Measurements from ENCODE around the gene SSNA1. TPM values are rescaled to one million over a fixed set of nuclear protein-coding genes. Genes with fewer than 3 reads are reported as not detected.
A peak's percentile ranks its signal among the peaks of the same experiment; 100 is the strongest.

The SSNA1 gene
- polyA plus RNA-seq, 1 donor from 2014 or later: 170 TPM

DNA sequence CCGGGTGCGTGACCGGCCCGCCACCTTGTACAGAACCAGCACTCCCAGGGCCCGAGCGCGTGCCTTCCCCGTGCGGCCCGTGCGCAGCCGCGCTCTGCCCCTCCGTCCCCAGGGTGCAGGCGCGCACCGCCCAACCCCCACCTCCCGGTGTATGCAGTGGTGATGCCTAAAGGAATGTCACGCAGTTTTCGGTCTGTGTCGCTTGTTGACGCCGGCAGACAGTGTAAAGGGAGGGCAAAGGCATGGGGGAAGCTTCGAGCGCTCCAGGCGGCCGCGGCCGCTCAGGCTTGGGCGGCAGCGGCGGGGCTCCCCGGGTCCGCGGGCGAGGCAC, 19.9 kb upstream of the SSNA1 start:
- peaks cover 47% of the 10 kb centered on the region for H3K27me3 ChIP-seq (ENCODE audit: insufficient read depth, low read depth, low read length)
- no peaks in the 10 kb centered on the region for H3F3A ChIP-seq (ENCODE audit: insufficient read depth, low read length, poor library complexity, severe bottlenecking)
- H3K4me2 ChIP-seq (ENCODE audit: low read length): no peak overlapping the region
- no peaks in the 10 kb centered on the region for H3K9me3 ChIP-seq (ENCODE audit: low read length)
- no peaks in the 10 kb centered on the region for H3K36me3 ChIP-seq (ENCODE audit: insufficient read depth, low read length)
- H3K4me3 ChIP-seq (ENCODE audit: low read length): peak overlapping the region; percentile 78
- peak overlapping the region; percentile 71 for H3K27ac ChIP-seq (ENCODE audit: low read length)
- no peaks in the 10 kb centered on the region for H3K9me2 ChIP-seq (ENCODE audit: insufficient read depth, low read length)
- H2AFZ ChIP-seq (ENCODE audit: low read depth, low read length): no peak overlapping the region
- peak overlapping the region; percentile 82 for H3K9ac ChIP-seq (ENCODE audit: low read length)
- no peaks in the 10 kb centered on the region for H4K20me1 ChIP-seq (ENCODE audit: insufficient read depth)
- TF ChIP-seq EP300 (conservative IDR thresholded peaks at IDR 0.05; ENCODE audit: poor library complexity, severe bottlenecking): no peak
- TF ChIP-seq SMC3 (conservative IDR thresholded peaks at IDR 0.05; ENCODE audit: poor library complexity): no peak
- no peak for TF ChIP-seq TAF1 (IDR thresholded peaks at IDR 0.05; ENCODE audit: low read depth)
- TF ChIP-seq MXI1 (conservative IDR thresholded peaks at IDR 0.05; ENCODE audit: poor library complexity, severe bottlenecking): no peak
- TF ChIP-seq, protein P1, sequence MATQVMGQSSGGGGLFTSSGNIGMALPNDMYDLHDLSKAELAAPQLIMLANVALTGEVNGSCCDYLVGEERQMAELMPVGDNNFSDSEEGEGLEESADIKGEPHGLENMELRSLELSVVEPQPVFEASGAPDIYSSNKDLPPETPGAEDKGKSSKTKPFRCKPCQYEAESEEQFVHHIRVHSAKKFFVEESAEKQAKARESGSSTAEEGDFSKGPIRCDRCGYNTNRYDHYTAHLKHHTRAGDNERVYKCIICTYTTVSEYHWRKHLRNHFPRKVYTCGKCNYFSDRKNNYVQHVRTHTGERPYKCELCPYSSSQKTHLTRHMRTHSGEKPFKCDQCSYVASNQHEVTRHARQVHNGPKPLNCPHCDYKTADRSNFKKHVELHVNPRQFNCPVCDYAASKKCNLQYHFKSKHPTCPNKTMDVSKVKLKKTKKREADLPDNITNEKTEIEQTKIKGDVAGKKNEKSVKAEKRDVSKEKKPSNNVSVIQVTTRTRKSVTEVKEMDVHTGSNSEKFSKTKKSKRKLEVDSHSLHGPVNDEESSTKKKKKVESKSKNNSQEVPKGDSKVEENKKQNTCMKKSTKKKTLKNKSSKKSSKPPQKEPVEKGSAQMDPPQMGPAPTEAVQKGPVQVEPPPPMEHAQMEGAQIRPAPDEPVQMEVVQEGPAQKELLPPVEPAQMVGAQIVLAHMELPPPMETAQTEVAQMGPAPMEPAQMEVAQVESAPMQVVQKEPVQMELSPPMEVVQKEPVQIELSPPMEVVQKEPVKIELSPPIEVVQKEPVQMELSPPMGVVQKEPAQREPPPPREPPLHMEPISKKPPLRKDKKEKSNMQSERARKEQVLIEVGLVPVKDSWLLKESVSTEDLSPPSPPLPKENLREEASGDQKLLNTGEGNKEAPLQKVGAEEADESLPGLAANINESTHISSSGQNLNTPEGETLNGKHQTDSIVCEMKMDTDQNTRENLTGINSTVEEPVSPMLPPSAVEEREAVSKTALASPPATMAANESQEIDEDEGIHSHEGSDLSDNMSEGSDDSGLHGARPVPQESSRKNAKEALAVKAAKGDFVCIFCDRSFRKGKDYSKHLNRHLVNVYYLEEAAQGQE (IDR thresholded peaks at IDR 0.05; ENCODE audit: borderline replicate concordance): no peak
- TF ChIP-seq, protein P2, sequence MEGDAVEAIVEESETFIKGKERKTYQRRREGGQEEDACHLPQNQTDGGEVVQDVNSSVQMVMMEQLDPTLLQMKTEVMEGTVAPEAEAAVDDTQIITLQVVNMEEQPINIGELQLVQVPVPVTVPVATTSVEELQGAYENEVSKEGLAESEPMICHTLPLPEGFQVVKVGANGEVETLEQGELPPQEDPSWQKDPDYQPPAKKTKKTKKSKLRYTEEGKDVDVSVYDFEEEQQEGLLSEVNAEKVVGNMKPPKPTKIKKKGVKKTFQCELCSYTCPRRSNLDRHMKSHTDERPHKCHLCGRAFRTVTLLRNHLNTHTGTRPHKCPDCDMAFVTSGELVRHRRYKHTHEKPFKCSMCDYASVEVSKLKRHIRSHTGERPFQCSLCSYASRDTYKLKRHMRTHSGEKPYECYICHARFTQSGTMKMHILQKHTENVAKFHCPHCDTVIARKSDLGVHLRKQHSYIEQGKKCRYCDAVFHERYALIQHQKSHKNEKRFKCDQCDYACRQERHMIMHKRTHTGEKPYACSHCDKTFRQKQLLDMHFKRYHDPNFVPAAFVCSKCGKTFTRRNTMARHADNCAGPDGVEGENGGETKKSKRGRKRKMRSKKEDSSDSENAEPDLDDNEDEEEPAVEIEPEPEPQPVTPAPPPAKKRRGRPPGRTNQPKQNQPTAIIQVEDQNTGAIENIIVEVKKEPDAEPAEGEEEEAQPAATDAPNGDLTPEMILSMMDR (IDR thresholded peaks at IDR 0.05; ENCODE audit: poor library complexity, severe bottlenecking): no peak
- no peak for TF ChIP-seq POLR2AphosphoS5 (IDR thresholded peaks at IDR 0.05)
- no peak for TF ChIP-seq EZH2 (IDR thresholded peaks at IDR 0.05; ENCODE audit: borderline replicate concordance, insufficient read depth, low read length, poor library complexity, severe bottlenecking)
- no peak for TF ChIP-seq RAD21 (conservative IDR thresholded peaks at IDR 0.05)
- H3K79me2 ChIP-seq (replicated peaks; ENCODE audit: insufficient read depth, low read length): no peaks in the 10 kb centered on the region

DNA sequence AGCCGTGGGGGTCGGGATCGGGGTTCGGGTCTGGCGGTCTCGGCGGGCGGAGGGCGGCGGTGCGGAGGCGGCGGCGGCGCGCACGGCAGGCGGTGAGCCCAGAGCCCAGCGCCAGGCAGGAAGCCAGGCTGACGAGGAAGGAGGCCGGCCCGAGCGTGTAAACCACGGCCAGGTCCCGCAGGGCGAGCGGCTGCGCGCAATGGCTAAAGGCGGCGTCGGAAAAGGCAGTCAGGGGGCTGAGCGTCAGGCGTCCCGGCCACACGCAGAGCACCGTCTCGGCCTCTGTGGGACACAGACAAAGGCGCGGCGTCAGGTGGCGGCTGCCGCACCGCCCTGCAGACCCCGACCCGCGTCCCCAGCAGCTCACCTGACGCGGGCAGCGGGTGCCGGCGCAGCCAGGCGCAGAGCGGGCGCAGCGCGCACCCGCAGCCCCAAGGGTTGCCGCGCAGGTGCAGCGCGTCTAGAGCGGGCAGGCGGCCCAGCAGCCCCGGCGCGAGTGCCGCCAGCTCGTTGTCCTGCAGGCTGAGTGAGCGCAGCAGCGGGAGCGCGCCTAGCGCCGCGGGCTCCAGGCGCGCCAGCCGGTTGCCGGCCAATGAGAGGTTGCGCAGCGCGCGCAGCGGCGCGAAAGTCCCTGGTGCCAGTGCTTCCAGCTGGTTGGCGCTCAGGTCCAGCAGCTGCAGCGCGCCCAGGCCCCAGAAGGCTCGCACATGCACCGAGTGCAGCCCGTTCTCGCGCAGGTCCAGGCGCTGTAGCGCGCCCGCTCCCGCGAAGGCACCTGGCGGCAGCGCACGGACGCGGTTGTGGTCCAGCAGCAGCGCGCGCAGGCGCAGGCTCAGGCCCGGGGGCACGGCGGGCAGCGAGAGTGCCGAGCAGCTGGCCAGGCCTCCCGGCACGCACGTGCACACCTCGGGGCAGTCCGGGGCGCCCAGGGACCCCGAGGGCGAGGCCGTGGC, 19.3 kb upstream of the SSNA1 start:
- Histone ChIP-seq H3K9me3 (ENCODE audit: low read length) (no peaks in the 10 kb centered on the region), H3K27me3 (ENCODE audit: insufficient read depth, low read depth, low read length) (peaks cover 41% of the 10 kb centered on the region), H2AFZ (ENCODE audit: low read depth, low read length) (peak overlapping the region; percentile 32), H3K79me2 (replicated peaks; ENCODE audit: insufficient read depth, low read length) (no peaks in the 10 kb centered on the region), H3K27ac (ENCODE audit: low read length) (peak overlapping the region; percentile 71), H3K36me3 (ENCODE audit: insufficient read depth, low read length) (no peaks in the 10 kb centered on the region), H3F3A (ENCODE audit: insufficient read depth, low read length, poor library complexity, severe bottlenecking) (no peaks in the 10 kb centered on the region), H3K9ac (ENCODE audit: low read length) (peak overlapping the region; percentile 82), H3K9me2 (ENCODE audit: insufficient read depth, low read length) (no peaks in the 10 kb centered on the region), H3K4me2 (ENCODE audit: low read length) (no peak overlapping the region), H4K20me1 (ENCODE audit: insufficient read depth) (no peaks in the 10 kb centered on the region), H3K4me3 (ENCODE audit: low read length) (peak overlapping the region; percentile 78)
- peak; percentile 88 for TF ChIP-seq MXI1 (conservative IDR thresholded peaks at IDR 0.05; ENCODE audit: poor library complexity, severe bottlenecking)
- TF ChIP-seq TAF1 (IDR thresholded peaks at IDR 0.05; ENCODE audit: low read depth): no peak
- no peak for TF ChIP-seq EZH2 (IDR thresholded peaks at IDR 0.05; ENCODE audit: borderline replicate concordance, insufficient read depth, low read length, poor library complexity, severe bottlenecking)
- TF ChIP-seq POLR2AphosphoS5 (IDR thresholded peaks at IDR 0.05): peak; percentile 76
- peak; percentile 49 for TF ChIP-seq SMC3 (conservative IDR thresholded peaks at IDR 0.05; ENCODE audit: poor library complexity)
- TF ChIP-seq, protein P1 (IDR thresholded peaks at IDR 0.05; ENCODE audit: borderline replicate concordance): peak; percentile 64
- TF ChIP-seq RAD21 (conservative IDR thresholded peaks at IDR 0.05): peak; percentile 15
- TF ChIP-seq, protein P2 (IDR thresholded peaks at IDR 0.05; ENCODE audit: poor library complexity, severe bottlenecking): peak; percentile 44
- TF ChIP-seq EP300 (conservative IDR thresholded peaks at IDR 0.05; ENCODE audit: poor library complexity, severe bottlenecking): peak; percentile 33

Data from neural cell (in vitro differentiated cells).